H9 (cell line): ENCODE data around the gene FMO5. TPM values are rescaled to one million over a fixed set of nuclear protein-coding genes. Genes with fewer than 3 reads are reported as not detected.

Experiments
- DNase-seq: peaks from one replicate; pipeline ENCODE4 v3.0.0-alpha.2; 2017
- H2AFZ ChIP-seq: one replicate; pipeline ENCODE4 v1.6.1; 2013; ENCODE audit warnings: mild to moderate bottlenecking, low read length, control low read depth, moderate library complexity
- H2AK5ac ChIP-seq: 2 replicates; pipeline ENCODE4 v1.6.1; 2013; ENCODE audit warnings: low read length, control low read depth, mixed read lengths; ENCODE audit not compliant: insufficient read length
- H2BK120ac ChIP-seq: one replicate; pipeline ENCODE4 v1.6.1; 2013; ENCODE audit warnings: low read depth, mild to moderate bottlenecking, low read length, control low read depth, inconsistent platforms; ENCODE audit not compliant: poor library complexity, severe bottlenecking
- H2BK12ac ChIP-seq: 2 replicates; pipeline ENCODE4 v1.6.1; 2013; ENCODE audit warnings: low read length, control low read depth, mixed read lengths, low read depth; ENCODE audit not compliant: insufficient read length
- H2BK15ac ChIP-seq: 2 replicates; pipeline ENCODE4 v1.6.1; 2013; ENCODE audit warnings: low read depth, low read length, control low read depth
- H2BK20ac ChIP-seq: one replicate; pipeline ENCODE4 v1.6.1; 2013; ENCODE audit warnings: low read depth, mild to moderate bottlenecking, low read length, control low read depth, inconsistent platforms; ENCODE audit not compliant: poor library complexity, severe bottlenecking
- H2BK5ac ChIP-seq: 2 replicates; pipeline ENCODE4 v1.6.1; 2013; ENCODE audit warnings: low read length, control low read depth, mixed read lengths; ENCODE audit not compliant: insufficient read length
- H3K14ac ChIP-seq: 2 replicates; pipeline ENCODE4 v1.6.1; 2013; ENCODE audit warnings: low read length, control low read depth; ENCODE audit not compliant: insufficient read depth
- H3K18ac ChIP-seq: 2 replicates; pipeline ENCODE4 v1.6.1; 2013; ENCODE audit warnings: low read depth, mild to moderate bottlenecking, mixed read lengths, low read length, control low read depth; ENCODE audit not compliant: insufficient read length
- H3K23ac ChIP-seq: 2 replicates; pipeline ENCODE4 v1.6.1; 2013; ENCODE audit warnings: low read length, control low read depth, mixed read lengths, low read depth; ENCODE audit not compliant: insufficient read length
- H3K23me2 ChIP-seq: 2 replicates; pipeline ENCODE4 v1.6.1; 2013; ENCODE audit warnings: low read depth, mild to moderate bottlenecking, mixed read lengths, low read length, control low read depth; ENCODE audit not compliant: insufficient read length, poor library complexity, severe bottlenecking
- H3K27ac ChIP-seq: 2 replicates; pipeline ENCODE4 v1.5.1; 2013; ENCODE audit warnings: low read length, control low read depth, mixed read lengths, low read depth; ENCODE audit not compliant: insufficient read length
- H3K27me3 ChIP-seq: 2 replicates; pipeline ENCODE4 v1.6.1; 2013; ENCODE audit warnings: low read length, control low read depth, inconsistent platforms; ENCODE audit not compliant: insufficient read depth
- H3K4ac ChIP-seq: 2 replicates; pipeline ENCODE4 v1.6.1; 2013; ENCODE audit warnings: low read depth, mild to moderate bottlenecking, control low read depth, inconsistent platforms, low read length, moderate library complexity
- H3K4me1 ChIP-seq: 2 replicates; pipeline ENCODE4 v1.6.1; 2013; ENCODE audit warnings: low read length, control low read depth, inconsistent platforms; ENCODE audit not compliant: insufficient read depth
- H3K4me2 ChIP-seq: 2 replicates; pipeline ENCODE4 v1.6.1; 2013; ENCODE audit warnings: low read length, control low read depth, mixed read lengths; ENCODE audit not compliant: insufficient read length, insufficient read depth
- H3K56ac ChIP-seq: 2 replicates; pipeline ENCODE4 v1.6.1; 2013; ENCODE audit warnings: low read depth, mild to moderate bottlenecking, mixed read lengths, low read length, control low read depth; ENCODE audit not compliant: insufficient read length
- H3K79me1 ChIP-seq: 2 replicates; pipeline ENCODE4 v1.6.1; 2013; ENCODE audit warnings: low read depth, mild to moderate bottlenecking, moderate library complexity, low read length, control low read depth, inconsistent platforms; ENCODE audit not compliant: insufficient read depth, poor library complexity, severe bottlenecking
- H3K79me2 ChIP-seq: 2 replicates; pipeline ENCODE4 v1.6.1; 2013; ENCODE audit warnings: low read length, control low read depth, inconsistent platforms; ENCODE audit not compliant: insufficient read depth
- H3K9ac ChIP-seq: 2 replicates; pipeline ENCODE4 v1.6.1; 2013; ENCODE audit warnings: low read length, control low read depth, mixed read lengths; ENCODE audit not compliant: insufficient read length; ENCODE audit errors: extremely low read depth
- H3K9me3 ChIP-seq: one replicate; pipeline ENCODE4 v1.6.1; 2013; ENCODE audit warnings: low read depth, low read length, inconsistent platforms; ENCODE audit not compliant: control insufficient read depth
- H3T11ph ChIP-seq: one replicate; pipeline ENCODE4 v1.6.1; 2013; ENCODE audit warnings: mild to moderate bottlenecking, low read length, control low read depth, inconsistent platforms
- H4K20me1 ChIP-seq: one replicate; pipeline ENCODE4 v1.6.1; 2013; ENCODE audit not compliant: control insufficient read depth, insufficient read length, insufficient read depth
- H4K5ac ChIP-seq: 2 replicates; pipeline ENCODE4 v1.6.1; 2013; ENCODE audit warnings: low read depth, mild to moderate bottlenecking, mixed read lengths, low read length, control low read depth; ENCODE audit not compliant: insufficient read length
- H4K8ac ChIP-seq: replicated peaks from 2 replicates; pipeline ENCODE4 v1.6.1; 2013; ENCODE audit warnings: low read length, control low read depth, mixed read lengths, low read depth; ENCODE audit not compliant: insufficient read length
- H4K91ac ChIP-seq: 2 replicates; pipeline ENCODE4 v1.6.1; 2013; ENCODE audit warnings: low read depth, mild to moderate bottlenecking, moderate library complexity, mixed read lengths, low read length, control low read depth; ENCODE audit not compliant: insufficient read length
- H3K27ac Mint-ChIP-seq, 3 experiments: 2 replicates in 2 of 3; 3 replicates in 1 of 3; pipeline ENCODE4 v1.8.0; 2020 to 2021; ENCODE audit warnings: mixed read lengths in 3 of 3, mild to moderate bottlenecking in 1 of 3, moderate library complexity in 1 of 3
- H3K27me3 Mint-ChIP-seq: 2 replicates; pipeline ENCODE4 v1.8.0; 2021; ENCODE audit warnings: low read depth, mild to moderate bottlenecking, moderate library complexity, mixed read lengths
- H3K36me3 Mint-ChIP-seq, 3 experiments: 2 replicates in 2 of 3; 3 replicates in 1 of 3; pipeline ENCODE4 v1.8.0; 2020 to 2021; ENCODE audit warnings: low read depth in 3 of 3, mixed read lengths in 3 of 3; ENCODE audit not compliant: insufficient read depth in 1 of 3
- H3K4me1 Mint-ChIP-seq, 2 experiments: 2 replicates each; pipeline ENCODE4 v1.8.0; 2020; ENCODE audit warnings: mixed read lengths in 2 of 2
- H3K4me3 Mint-ChIP-seq, 2 experiments: 2 replicates in 1 of 2; 3 replicates in 1 of 2; pipeline ENCODE4 v1.8.0; 2020 to 2021; ENCODE audit warnings: mild to moderate bottlenecking in 2 of 2, mixed read lengths in 2 of 2, moderate library complexity in 1 of 2
- H3K9me3 Mint-ChIP-seq, 2 experiments: 2 replicates in 1 of 2; 3 replicates in 1 of 2; pipeline ENCODE4 v1.8.0; 2020; ENCODE audit warnings: mild to moderate bottlenecking in 2 of 2, mixed read lengths in 2 of 2, moderate library complexity in 1 of 2
- total RNA-seq: library from RNA; stranded (reverse); gene quantifications from 2 replicates; pipeline ENCODE4 v1.2.1, GENCODE V29; 2021
- TF ChIP-seq, protein P1 (sequence below): fragments of 200-600 bp; sonication (generic); conservative IDR thresholded peaks from 3 replicates; pipeline ENCODE4 v1.8.0; 2021; ENCODE audit warnings: antibody characterized with exemption, mild to moderate bottlenecking

The FMO5 gene
- total RNA-seq, 1 experiment from 2014 or later, result 0.61 TPM

DNA sequence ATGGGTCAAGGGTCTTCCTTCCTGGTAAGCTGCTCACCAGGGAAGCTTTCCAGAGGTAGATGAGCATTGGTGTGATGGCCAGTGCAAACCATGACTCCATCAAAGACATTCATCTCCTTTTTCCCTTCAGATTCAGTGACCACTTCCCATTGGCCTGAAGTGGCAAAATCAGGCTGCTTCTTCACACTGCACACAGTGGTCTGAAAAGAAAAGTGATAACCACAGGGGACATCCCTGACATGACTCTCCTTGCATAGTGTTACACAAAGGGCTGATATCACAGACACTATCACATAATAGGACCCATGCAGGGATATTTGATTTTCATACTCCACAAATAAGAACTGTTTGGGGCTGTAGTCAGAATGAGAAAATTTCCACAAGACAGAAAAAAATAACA lies 11.9 kb downstream of the FMO5 start:
- Histone ChIP-seq H3K23ac (no peak overlapping the region), H4K8ac (no peak overlapping the region), H3K79me2 (no peaks in the 10 kb centered on the region), H2BK5ac (no peak overlapping the region), H2BK12ac (no peak overlapping the region), H3K79me1 (no peaks in the 10 kb centered on the region), H3K4me1 (no peaks in the 10 kb centered on the region), H4K91ac (no peak overlapping the region), H4K5ac (no peak overlapping the region), H3T11ph (no peak overlapping the region), H3K4me2 (no peak overlapping the region), H2BK120ac (no peak overlapping the region), H4K20me1 (no peaks in the 10 kb centered on the region), H3K27ac (no peak overlapping the region), H3K27me3 (no peaks in the 10 kb centered on the region), H2AK5ac (no peak overlapping the region), H2BK15ac (no peak overlapping the region), H3K56ac (no peak overlapping the region), H3K9me3 (no peaks in the 10 kb centered on the region), H2BK20ac (no peak overlapping the region), H3K23me2 (no peaks in the 10 kb centered on the region), H3K18ac (no peak overlapping the region), H3K14ac (no peak overlapping the region), H2AFZ (no peak overlapping the region), H3K9ac (no peak overlapping the region), H3K4ac (no peak overlapping the region)
- peaks cover 2 to 4% of the 10 kb centered on the region in 2 experiments; a peak in 1 of 4 replicates for H3K4me1 Mint-ChIP-seq
- no peak overlapping the region for H3K4me3 Mint-ChIP-seq
- no peaks in the 10 kb centered on the region for H3K9me3 Mint-ChIP-seq
- H3K36me3 Mint-ChIP-seq, result no peaks in the 10 kb centered on the region
- DNase-seq, result no peak
- H3K27ac Mint-ChIP-seq, result no peak overlapping the region
- H3K27me3 Mint-ChIP-seq, result no peaks in the 10 kb centered on the region
- TF ChIP-seq, protein P1, sequence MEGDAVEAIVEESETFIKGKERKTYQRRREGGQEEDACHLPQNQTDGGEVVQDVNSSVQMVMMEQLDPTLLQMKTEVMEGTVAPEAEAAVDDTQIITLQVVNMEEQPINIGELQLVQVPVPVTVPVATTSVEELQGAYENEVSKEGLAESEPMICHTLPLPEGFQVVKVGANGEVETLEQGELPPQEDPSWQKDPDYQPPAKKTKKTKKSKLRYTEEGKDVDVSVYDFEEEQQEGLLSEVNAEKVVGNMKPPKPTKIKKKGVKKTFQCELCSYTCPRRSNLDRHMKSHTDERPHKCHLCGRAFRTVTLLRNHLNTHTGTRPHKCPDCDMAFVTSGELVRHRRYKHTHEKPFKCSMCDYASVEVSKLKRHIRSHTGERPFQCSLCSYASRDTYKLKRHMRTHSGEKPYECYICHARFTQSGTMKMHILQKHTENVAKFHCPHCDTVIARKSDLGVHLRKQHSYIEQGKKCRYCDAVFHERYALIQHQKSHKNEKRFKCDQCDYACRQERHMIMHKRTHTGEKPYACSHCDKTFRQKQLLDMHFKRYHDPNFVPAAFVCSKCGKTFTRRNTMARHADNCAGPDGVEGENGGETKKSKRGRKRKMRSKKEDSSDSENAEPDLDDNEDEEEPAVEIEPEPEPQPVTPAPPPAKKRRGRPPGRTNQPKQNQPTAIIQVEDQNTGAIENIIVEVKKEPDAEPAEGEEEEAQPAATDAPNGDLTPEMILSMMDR, result no peak
